LHCN-M2 (cell line): ENCODE data around the gene SASH3. TPM values are rescaled to one million over a fixed set of nuclear protein-coding genes. Genes with fewer than 3 reads are reported as not detected.

Experiments used
- total RNA-seq: library from RNA; depleted of rRNA; stranded (reverse); fragments of >200 nt; gene quantifications from 2 replicates; pipeline ENCODE4 v1.2.3, GENCODE V29; 2014; rRNA removed

The SASH3 gene
- total RNA-seq, 1 experiment from 2014 or later = not detected

Other genes with a start within 250 kb of the SASH3 start
- gene OCRL, start 239.7 kb upstream of the SASH3 start, total RNA-seq = 16.7 and 18.4 TPM in 2 replicates
- gene APLN, start 125.0 kb upstream of the SASH3 start, total RNA-seq = 6.7 and 7.3 TPM in 2 replicates
- not detected in 2 replicates for gene XPNPEP2, start 41.0 kb upstream of the SASH3 start, total RNA-seq
- 23.9 TPM in 2 replicates for gene ZDHHC9, start 63.9 kb downstream of the SASH3 start, total RNA-seq
- gene UTP14A, start 126.2 kb downstream of the SASH3 start, total RNA-seq = 28.0 and 31.0 TPM in 2 replicates
- gene BCORL1, start 202.7 kb downstream of the SASH3 start, total RNA-seq = 0.90 and 1.4 TPM in 2 replicates